CD4-positive, alpha-beta T cell treated with Interleukin-4 for 1 hour (primary cell): ENCODE data around the gene SLC30A7.
"Not testable (repeated sequence)": the region's sequence is repeated elsewhere in the genome, so short reads cannot be mapped to it uniquely, and the experiment has no call there.

Experiments used
- DNase-seq, 2 donors: peaks; one replicate each; pipeline ENCODE4 v3.0.0-alpha.2; 2020 to 2022

SLC30A7 gene

GRCh38 chr1:100941580-100942216 is 45.8 kb downstream of the SLC30A7 start:
- DNase-seq: no peak

DNA sequence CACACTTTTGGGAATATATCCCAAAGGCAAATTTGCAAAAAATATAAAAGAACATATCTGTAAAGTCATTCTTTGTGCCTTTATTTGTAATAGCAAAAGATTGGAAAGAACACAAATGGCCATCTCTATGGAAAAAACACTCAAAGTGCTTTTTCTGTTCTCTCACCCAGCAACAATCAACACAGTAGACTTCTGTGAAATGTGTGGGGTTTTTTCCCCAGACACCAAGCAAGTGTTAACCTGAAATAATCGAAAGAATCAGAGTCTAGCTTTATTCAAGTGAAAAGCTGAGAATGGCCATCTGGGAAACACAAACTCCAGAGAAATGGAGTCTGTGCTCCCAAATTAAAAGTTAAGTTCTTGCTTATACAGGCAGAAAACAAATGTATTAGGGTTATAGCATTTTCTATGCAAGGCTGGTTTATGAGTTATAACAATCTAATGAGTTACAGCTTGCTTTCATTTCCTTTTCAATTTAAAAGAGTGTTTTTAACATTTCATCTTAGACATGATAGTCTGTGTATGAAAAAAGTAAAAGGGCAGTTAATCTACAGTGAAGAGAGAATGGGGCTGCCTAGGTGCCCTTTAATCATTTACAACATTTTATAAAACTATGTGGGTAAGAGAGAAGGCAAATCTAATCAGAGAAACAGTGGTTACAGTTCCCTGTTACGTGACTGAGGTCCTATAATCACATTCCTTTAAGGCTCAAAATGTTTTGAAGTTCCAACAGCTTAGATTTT is 46.6 kb downstream of the SLC30A7 start:
- DNase-seq: no peak

DNA sequence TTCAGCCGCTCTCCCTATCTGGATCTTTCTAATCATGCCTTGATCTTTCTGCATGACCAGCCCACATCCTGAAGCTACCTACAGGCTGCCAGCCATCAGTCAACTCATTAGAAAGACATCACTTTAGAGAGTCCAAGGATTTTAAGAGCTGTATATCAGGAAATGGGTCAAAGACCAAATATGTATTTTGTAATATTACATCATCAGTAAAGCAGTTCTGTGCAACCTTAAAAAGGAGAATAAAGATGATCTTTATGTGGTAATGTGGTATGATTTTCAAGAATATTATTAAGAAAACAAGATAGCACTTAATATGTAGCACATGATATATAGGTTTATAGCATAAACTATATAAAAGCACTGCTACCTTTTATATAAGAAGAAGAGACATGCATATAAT is 47.6 kb downstream of the SLC30A7 start:
- no peak for DNase-seq

- not testable (repeated sequence) for DNase-seq
Measured at GRCh38 chr1:100946064-100946463, 50.2 kb downstream of the SLC30A7 start.

DNA sequence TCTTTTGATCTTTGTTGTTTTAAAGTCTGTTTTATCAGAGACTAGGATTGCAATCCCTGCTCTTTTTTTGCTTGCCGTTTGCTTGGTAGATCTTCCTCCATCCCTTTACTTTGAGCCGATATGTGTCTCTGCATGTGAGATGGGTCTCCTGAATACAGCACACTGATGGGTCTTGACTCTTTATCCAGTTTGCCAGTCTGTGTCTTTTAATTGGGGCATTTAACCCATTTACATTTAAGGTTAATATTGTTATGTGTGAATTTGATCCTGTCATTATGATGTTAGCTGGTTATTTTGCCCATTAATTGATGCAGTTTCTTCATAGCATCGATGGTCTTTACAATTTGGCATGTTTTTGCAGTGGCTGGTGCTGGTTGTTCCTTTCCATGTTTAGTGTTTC is 51.9 kb downstream of the SLC30A7 start:
- not testable (repeated sequence) for DNase-seq

GRCh38 chr1:100948721-100949405 is 53.0 kb downstream of the SLC30A7 start:
- DNase-seq: not testable (repeated sequence)

DNA sequence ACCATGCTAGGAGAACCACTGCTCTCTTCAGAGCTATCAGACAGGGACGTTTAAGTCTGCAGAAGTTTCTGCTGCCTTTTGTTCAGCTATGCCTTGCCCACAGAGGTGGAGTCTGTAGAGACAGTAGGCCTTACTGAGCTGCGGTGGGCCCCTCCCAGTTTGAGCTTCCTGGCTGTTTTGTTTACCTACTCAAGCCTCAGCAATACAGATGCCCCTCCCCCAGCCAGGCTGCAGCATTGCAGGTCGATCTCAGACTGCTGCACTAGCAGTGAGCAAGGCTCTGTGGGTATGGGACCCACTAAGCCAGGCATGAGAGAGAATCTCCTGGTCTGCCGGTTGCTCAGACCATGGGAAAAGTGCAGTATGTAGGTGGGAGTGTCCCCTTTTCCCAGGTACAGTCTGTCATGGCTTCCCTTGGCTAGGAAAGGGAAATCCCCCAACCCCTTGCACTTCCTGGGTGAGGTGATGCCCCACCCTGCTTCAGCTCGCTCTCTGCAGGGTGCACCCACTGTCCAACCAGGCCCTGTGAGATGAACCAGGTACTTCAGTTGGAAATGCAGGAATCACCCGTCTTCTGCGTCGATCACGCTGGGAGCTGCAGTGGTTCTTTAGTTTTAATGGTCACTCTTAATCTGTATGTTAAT is 53.7 kb downstream of the SLC30A7 start:
- DNase-seq: peak; percentile 80 to 84

GRCh38 chr1:100950337-100950736 is 54.4 kb downstream of the SLC30A7 start:
- no peak for DNase-seq

DNA sequence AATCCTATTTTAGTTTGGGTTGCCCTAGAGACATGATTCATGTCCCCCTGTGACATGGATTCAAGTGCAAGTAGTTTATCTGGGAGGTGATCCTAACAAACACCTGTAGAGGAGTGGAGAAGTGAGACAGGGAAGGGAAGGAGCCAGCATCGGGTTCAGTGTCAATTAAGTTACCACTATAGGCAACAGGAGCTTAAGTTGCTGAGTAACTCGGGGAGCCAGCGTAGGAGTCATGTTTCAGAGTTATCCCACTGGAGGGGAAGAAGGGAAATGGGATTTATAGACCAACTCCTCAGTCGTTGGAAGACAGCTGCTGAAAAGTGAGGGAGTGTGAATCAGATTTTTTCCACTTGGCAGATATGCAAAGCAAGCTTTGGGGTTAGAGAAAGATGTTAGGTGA is 54.9 kb downstream of the SLC30A7 start:
- DNase-seq: no peak

- DNase-seq: no peak
Measured at GRCh38 chr1:100952104-100952745, 56.3 kb downstream of the SLC30A7 start.

GRCh38 chr1:100952970-100953369 is 57.1 kb downstream of the SLC30A7 start:
- not testable (repeated sequence) for DNase-seq

DNA sequence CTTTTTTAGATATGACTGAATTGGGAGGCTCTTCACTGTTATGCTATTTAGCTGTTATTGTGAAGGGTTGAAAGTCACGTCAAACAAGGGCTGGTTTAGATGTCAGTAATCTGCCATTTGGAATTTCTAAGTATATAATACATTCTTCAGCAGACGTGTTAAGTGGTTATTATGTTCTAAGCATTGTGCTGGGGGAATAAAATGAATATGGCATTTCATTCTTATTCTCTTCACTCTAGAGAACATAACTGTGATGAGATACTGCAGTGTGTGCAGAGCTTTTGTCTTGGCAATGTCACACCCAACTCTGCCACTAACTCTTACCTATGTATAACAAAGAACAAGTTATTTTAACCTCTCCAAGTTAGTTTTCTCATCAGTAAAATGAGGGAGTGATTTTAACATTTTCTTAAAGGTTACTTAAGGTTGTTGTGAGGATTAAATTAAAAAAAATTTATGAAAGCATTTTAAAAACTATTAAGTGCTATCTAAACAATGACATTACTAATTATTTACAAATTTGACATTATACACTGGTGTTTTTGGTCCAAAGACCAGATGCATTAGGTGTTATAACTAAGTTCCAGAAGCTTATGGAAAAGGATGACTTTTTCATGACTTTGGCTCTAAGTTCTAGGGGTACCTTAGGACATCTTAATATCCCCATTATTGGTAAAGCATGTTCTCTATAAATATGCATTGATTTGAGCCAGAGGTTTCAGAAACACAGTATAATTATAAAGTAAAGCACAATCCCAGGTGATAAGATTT is 58.3 kb downstream of the SLC30A7 start:
- DNase-seq: no peak

GRCh38 chr1:100955322-100955721 is 59.4 kb downstream of the SLC30A7 start:
- DNase-seq: no peak

DNA sequence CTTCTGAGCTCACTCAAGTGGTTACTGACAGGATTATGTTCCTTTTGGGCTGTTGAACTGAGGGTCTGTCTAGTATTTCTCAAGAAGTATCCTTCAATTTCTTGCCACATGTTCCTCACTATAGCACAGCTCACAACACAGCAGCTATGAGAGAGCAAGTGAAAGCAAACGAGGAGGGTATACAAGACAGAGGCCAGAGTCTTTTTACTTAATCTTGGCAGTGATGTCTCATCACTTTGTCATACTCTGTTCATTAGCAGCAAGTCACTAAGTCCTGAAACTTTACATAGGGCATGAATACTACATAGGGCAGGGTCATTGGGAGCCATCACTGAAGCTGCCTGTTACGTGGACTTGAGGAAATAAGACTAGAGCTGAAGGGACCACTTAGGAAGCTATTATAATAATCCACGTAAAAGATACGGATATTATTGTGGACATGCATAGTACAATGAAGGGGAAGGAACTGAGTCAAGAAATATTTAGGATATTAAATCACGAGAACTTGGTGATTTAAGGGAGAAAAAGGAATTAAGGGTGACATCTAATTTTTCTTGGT is 63.7 kb downstream of the SLC30A7 start:
- DNase-seq: no peak

- DNase-seq: no peak
Measured at GRCh38 chr1:100960098-100960497, 64.2 kb downstream of the SLC30A7 start.

DNA sequence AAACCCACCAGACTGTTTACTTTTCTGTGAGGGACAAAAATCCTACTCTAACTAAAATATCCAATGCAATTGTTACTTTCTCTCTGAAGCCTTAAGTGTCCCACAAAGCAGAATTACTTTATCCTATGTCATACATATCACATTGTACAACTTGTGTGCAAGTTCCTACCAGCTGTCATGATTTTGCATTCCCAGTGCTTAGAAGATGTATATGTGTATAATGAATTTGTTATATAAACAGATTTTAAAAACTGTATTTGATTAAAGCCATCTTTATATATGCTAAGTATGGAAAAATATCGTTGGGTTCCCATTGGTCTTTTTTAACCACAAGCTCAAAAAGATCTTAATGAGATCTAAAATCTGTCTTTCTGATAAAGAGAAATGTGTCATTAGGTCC is 72.7 kb downstream of the SLC30A7 start:
- DNase-seq: no peak

DNA sequence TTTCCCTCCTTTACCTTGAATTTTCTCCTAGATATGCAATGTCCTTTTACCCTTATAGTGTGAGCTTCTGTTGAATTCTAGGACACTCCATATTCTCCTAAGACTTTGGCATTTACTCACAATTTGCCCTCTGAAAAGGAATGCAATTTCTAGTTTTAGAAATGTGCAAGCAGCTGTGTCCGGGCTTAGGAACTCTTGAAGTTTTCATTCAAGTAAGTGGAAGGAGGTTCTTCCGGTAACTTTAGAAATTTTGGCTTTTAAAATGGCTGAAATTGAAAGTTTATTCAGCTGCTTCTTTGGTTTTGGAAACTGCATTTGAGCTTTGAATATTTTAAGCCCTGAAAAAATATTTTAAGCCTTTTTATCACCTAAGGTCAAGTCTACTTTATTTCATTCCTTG is 73.4 kb downstream of the SLC30A7 start:
- no peak for DNase-seq

DNA sequence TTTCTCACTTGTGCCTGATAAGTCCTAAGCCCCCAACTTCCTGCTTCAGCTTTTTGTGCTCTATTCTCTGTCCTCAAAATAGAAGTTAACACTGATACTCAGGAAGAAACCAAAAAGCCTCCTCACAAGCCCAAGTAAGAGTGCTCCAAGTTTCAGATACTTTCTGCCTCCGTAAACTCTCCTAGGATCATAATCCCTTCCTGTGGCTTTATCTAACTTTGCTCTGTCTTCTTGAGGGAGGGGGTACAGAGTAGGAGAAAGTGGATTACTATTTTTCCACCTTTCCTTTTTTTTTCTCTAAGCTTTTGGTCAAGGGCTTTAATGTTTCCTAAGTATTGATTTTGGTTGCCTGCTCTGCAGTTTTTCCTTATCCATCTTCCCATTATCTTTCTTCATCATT is 75.1 kb downstream of the SLC30A7 start:
- DNase-seq: no peak

- DNase-seq: no peak
Measured at GRCh38 chr1:100972185-100972584, 76.3 kb downstream of the SLC30A7 start.

- no peak for DNase-seq
Measured at GRCh38 chr1:100976936-100977335, 81.0 kb downstream of the SLC30A7 start.

GRCh38 chr1:100979631-100980030 is 83.7 kb downstream of the SLC30A7 start:
- no peak for DNase-seq

DNA sequence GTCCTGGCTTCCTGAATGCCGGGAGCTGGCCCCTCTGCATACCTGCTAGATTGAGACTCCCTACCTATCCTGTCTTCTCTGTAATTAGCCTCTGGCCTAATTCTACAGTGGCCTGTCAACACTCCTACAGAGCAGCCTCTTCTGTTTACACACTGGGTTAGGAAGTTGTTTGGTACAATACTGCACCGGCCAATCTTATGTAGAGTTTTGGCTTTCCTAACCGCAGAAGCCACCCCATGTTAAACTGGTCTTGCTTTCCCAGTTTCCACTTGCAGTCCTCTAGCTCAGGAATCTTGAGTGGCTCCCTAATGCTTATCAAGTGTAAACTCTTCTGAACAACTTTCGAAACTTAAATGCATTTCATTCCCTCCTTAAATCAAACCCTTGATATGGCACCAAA is 86.9 kb downstream of the SLC30A7 start:
- no peak for DNase-seq
